ENCODE data around the gene RXFP4.

RXFP4 gene

GRCh38 chr1:155966750-155967149 is 25.3 kb downstream of the RXFP4 start:
- H3K4me3 ChIP-seq (ENCODE audit: low read length, poor library complexity, severe bottlenecking), result no peak overlapping the region
- no peaks in the 10 kb centered on the region for H3F3A ChIP-seq (ENCODE audit: low read depth)
- no peaks in the 10 kb centered on the region for H3K9me3 ChIP-seq (ENCODE audit: insufficient read depth, low read depth, low read length)
- peaks cover 79% of the 10 kb centered on the region; the same call in 1 of the 2 replicates for H3K36me3 ChIP-seq (ENCODE audit: insufficient read depth, low read length)
- H3K4me2 ChIP-seq (ENCODE audit: low read depth, low read length, poor library complexity, severe bottlenecking), result peak overlapping the region; percentile 89
- H2AFZ ChIP-seq (ENCODE audit: low read length), result no peak overlapping the region
- no peaks in the 10 kb centered on the region for H3K9me2 ChIP-seq (replicated peaks; ENCODE audit: low read depth, low read length)
- no peak for TF ChIP-seq EZH2phosphoT487 (IDR thresholded peaks at IDR 0.05; ENCODE audit: borderline replicate concordance)
- TF ChIP-seq CTCF (conservative IDR thresholded peaks at IDR 0.05; ENCODE audit: low read length), result no peak
- no peaks in the 10 kb centered on the region for H3K27me3 ChIP-seq (ENCODE audit: insufficient read depth, low read length, poor library complexity, severe bottlenecking)
- H3K9ac ChIP-seq (ENCODE audit: low read depth, low read length, poor library complexity, severe bottlenecking), result no peak overlapping the region
- H4K20me1 ChIP-seq (ENCODE audit: insufficient read depth, low read length, poor library complexity, severe bottlenecking), result peaks cover 87% of the 10 kb centered on the region
- peaks cover 81% of the 10 kb centered on the region for H3K79me2 ChIP-seq (ENCODE audit: insufficient read depth, low read length)
- H3K4me1 ChIP-seq (ENCODE audit: insufficient read depth, low read length, poor library complexity, severe bottlenecking), result peaks cover 48% of the 10 kb centered on the region

GRCh38 chr1:155967341-155968050 is 26.1 kb downstream of the RXFP4 start:
- Histone ChIP-seq H3K9me2 (replicated peaks; ENCODE audit: low read depth, low read length) (no peaks in the 10 kb centered on the region), H3F3A (ENCODE audit: low read depth) (no peaks in the 10 kb centered on the region), H3K4me1 (ENCODE audit: insufficient read depth, low read length, poor library complexity, severe bottlenecking) (peaks cover 55% of the 10 kb centered on the region), H2AFZ (ENCODE audit: low read length) (no peak overlapping the region), H4K20me1 (ENCODE audit: insufficient read depth, low read length, poor library complexity, severe bottlenecking) (peaks cover 89% of the 10 kb centered on the region), H3K27me3 (ENCODE audit: insufficient read depth, low read length, poor library complexity, severe bottlenecking) (no peaks in the 10 kb centered on the region), H3K9ac (ENCODE audit: low read depth, low read length, poor library complexity, severe bottlenecking) (peak overlapping the region; percentile 49), H3K4me3 (ENCODE audit: low read length, poor library complexity, severe bottlenecking) (peak overlapping the region; percentile 49), H3K9me3 (ENCODE audit: insufficient read depth, low read depth, low read length) (no peaks in the 10 kb centered on the region), H3K4me2 (ENCODE audit: low read depth, low read length, poor library complexity, severe bottlenecking) (peak overlapping the region; percentile 89), H3K36me3 (ENCODE audit: insufficient read depth, low read length) (peaks cover 72% of the 10 kb centered on the region; the same call in 1 of the 2 replicates), H3K79me2 (ENCODE audit: insufficient read depth, low read length) (peaks cover 85% of the 10 kb centered on the region)
- no peak for TF ChIP-seq EZH2phosphoT487 (IDR thresholded peaks at IDR 0.05; ENCODE audit: borderline replicate concordance)
- TF ChIP-seq CTCF (conservative IDR thresholded peaks at IDR 0.05; ENCODE audit: low read length), result no peak

- Histone ChIP-seq H3K9me2 (replicated peaks; ENCODE audit: low read depth, low read length) (no peaks in the 10 kb centered on the region), H3K4me2 (ENCODE audit: low read depth, low read length, poor library complexity, severe bottlenecking) (peak overlapping the region; percentile 89), H3K79me2 (ENCODE audit: insufficient read depth, low read length) (peaks cover 87% of the 10 kb centered on the region), H2AFZ (ENCODE audit: low read length) (no peak overlapping the region), H3F3A (ENCODE audit: low read depth) (no peaks in the 10 kb centered on the region), H3K9ac (ENCODE audit: low read depth, low read length, poor library complexity, severe bottlenecking) (peak overlapping the region; percentile 49), H3K27me3 (ENCODE audit: insufficient read depth, low read length, poor library complexity, severe bottlenecking) (no peaks in the 10 kb centered on the region), H3K4me1 (ENCODE audit: insufficient read depth, low read length, poor library complexity, severe bottlenecking) (peaks cover 60% of the 10 kb centered on the region), H4K20me1 (ENCODE audit: insufficient read depth, low read length, poor library complexity, severe bottlenecking) (peaks cover 89% of the 10 kb centered on the region), H3K36me3 (ENCODE audit: insufficient read depth, low read length) (peaks cover 66% of the 10 kb centered on the region; the same call in 1 of the 2 replicates), H3K9me3 (ENCODE audit: insufficient read depth, low read depth, low read length) (no peaks in the 10 kb centered on the region), H3K4me3 (ENCODE audit: low read length, poor library complexity, severe bottlenecking) (peak overlapping the region; percentile 49)
- TF ChIP-seq EZH2phosphoT487 (IDR thresholded peaks at IDR 0.05; ENCODE audit: borderline replicate concordance), result no peak
- TF ChIP-seq CTCF (conservative IDR thresholded peaks at IDR 0.05; ENCODE audit: low read length), result no peak
Measured at GRCh38 chr1:155968051-155968400, 26.6 kb downstream of the RXFP4 start.

Data from Loucy (cell line).